PC-9 (cell line): Measurements from ENCODE around the gene MGAT5.

Experiments used
- EZH2 ChIP-seq: fragments of 200-600 bp; sonication (generic); IDR thresholded peaks from 2 replicates; pipeline ENCODE4 v1.8.0; 2017; ENCODE audit warnings: antibody characterized with exemption, low read depth
- TF ChIP-seq, protein P1 (sequence below): fragments of 200-600 bp; sonication (generic); conservative IDR thresholded peaks from 2 replicates; pipeline ENCODE4 v1.6.1; 2017; ENCODE audit warnings: mixed run types, antibody characterized with exemption, mild to moderate bottlenecking, moderate library complexity

DNA sequence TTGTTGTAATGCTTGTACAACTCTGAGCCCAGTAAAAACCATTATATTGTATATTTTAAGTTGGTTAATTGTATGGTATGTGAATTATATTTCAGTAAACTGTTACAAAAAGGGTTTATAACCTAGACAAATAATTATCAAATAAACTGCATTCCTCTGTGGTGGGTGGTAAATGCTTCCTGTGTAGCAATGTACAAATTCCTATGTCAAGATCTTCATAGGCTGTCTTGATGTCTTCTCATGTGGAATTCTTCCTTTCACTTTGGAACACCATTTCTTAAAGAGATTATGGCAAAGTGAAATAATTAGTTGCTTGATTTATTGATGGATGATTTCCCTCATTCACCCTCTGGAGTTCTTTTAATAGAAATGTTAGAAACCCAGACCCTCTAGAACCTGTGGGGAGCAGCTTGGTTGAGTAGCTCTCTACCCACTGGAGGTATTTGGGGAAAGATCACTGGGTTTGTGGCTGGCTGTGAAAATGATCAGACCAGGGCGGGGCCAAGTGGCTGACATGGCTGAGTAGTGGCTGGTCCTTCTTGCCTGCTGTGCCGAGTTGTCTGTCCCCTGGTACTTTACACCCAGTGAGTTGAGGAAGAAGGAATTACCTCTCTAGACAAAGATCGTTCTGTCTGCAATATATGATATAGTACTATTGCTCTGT is 22.4 kb upstream of the MGAT5 start:
- TF ChIP-seq EZH2 = no peak
- TF ChIP-seq, protein P1, sequence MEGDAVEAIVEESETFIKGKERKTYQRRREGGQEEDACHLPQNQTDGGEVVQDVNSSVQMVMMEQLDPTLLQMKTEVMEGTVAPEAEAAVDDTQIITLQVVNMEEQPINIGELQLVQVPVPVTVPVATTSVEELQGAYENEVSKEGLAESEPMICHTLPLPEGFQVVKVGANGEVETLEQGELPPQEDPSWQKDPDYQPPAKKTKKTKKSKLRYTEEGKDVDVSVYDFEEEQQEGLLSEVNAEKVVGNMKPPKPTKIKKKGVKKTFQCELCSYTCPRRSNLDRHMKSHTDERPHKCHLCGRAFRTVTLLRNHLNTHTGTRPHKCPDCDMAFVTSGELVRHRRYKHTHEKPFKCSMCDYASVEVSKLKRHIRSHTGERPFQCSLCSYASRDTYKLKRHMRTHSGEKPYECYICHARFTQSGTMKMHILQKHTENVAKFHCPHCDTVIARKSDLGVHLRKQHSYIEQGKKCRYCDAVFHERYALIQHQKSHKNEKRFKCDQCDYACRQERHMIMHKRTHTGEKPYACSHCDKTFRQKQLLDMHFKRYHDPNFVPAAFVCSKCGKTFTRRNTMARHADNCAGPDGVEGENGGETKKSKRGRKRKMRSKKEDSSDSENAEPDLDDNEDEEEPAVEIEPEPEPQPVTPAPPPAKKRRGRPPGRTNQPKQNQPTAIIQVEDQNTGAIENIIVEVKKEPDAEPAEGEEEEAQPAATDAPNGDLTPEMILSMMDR = no peak
